Activated naive CD4-positive, alpha-beta T cell (primary cell): ENCODE results near the gene MS4A14.
"Not testable (repeated sequence)": the region's sequence is repeated elsewhere in the genome, so short reads cannot be mapped to it uniquely, and the experiment has no call there.

Source experiments
- DNase-seq, 4 experiments: peaks; one replicate each; lab custom pipeline; 2025; lab: John Stamatoyannopoulos, UW

Gene MS4A14

GRCh38 chr11:60390419-60390818, 5.8 kb upstream of the MS4A14 start:
- no peak for DNase-seq

GRCh38 chr11:60392361-60392760, 3.9 kb upstream of the MS4A14 start:
- no peak for DNase-seq

GRCh38 chr11:60393016-60393415, 3.2 kb upstream of the MS4A14 start:
- DNase-seq = no peak

GRCh38 chr11:60394666-60395380, 1.4 kb upstream of the MS4A14 start:
- DNase-seq = no peak

- DNase-seq = no peak
These were observed 540 bp downstream of the MS4A14 start for GRCh38 chr11:60396799-60397198.

GRCh38 chr11:60420015-60420414, 23.8 kb downstream of the MS4A14 start:
- no peak for DNase-seq

GRCh38 chr11:60422609-60423008, 26.4 kb downstream of the MS4A14 start:
- no peak for DNase-seq

- DNase-seq = no peak
These were observed 32.3 kb downstream of the MS4A14 start for GRCh38 chr11:60428517-60428916.

GRCh38 chr11:60429272-60429671, 33.0 kb downstream of the MS4A14 start, which contains the start of gene MS4A5:
TSS of gene MS4A5 (plus strand) at chr11:60429572. CDS start at chr11:60429675, 103 bp downstream.
- no peak for DNase-seq

GRCh38 chr11:60431251-60431650, 35.0 kb downstream of the MS4A14 start:
- DNase-seq = no peak

- DNase-seq = no peak
These were observed 37.1 kb downstream of the MS4A14 start for GRCh38 chr11:60433401-60433800.

GRCh38 chr11:60447070-60447469, 50.8 kb downstream of the MS4A14 start:
- no peak for DNase-seq

- no peak for DNase-seq
These were observed 51.6 kb downstream of the MS4A14 start for GRCh38 chr11:60447846-60448245.

- not testable (repeated sequence) for DNase-seq
These were observed 54.9 kb downstream of the MS4A14 start for GRCh38 chr11:60451185-60451584.

GRCh38 chr11:60454212-60454611, 58.0 kb downstream of the MS4A14 start:
- DNase-seq = no peak

GRCh38 chr11:60455531-60456042, 59.3 kb downstream of the MS4A14 start, which contains the start of gene MS4A1:
TSS of gene MS4A1 (plus strand) at chr11:60455847. CDS start at chr11:60462375, 6,528 bp downstream.
- no peak for DNase-seq

GRCh38 chr11:60457576-60457975, 61.3 kb downstream of the MS4A14 start:
- no peak for DNase-seq

- DNase-seq = no peak
These were observed 63.1 kb downstream of the MS4A14 start for GRCh38 chr11:60459345-60459744.
